Sigmoid colon (tissue), 3 donors: ENCODE results near the gene PPFIA2.

Experiments
- POLR2A ChIP-seq, 2 donors: fragments of 450-650 bp; IDR thresholded peaks; one replicate each; pipeline ENCODE4 v1.6.1; 2016; ENCODE audit warnings: antibody characterized with exemption in 2 of 2, mild to moderate bottlenecking in 2 of 2, moderate library complexity in 2 of 2
- TF ChIP-seq, protein P1 (sequence below), 4 experiments: fragments of 450-650 bp in 3 of 4; fragments of 200-600 bp in 1 of 4; IDR thresholded peaks; one replicate each; pipeline ENCODE4 v1.5.1; 2016 to 2019; ENCODE audit warnings: antibody characterized with exemption in 4 of 4, mild to moderate bottlenecking in 3 of 4, moderate library complexity in 2 of 4

GRCh38 chr12:81517296-81517695 is 241.9 kb downstream of the PPFIA2 start:
- TF ChIP-seq, protein P1, sequence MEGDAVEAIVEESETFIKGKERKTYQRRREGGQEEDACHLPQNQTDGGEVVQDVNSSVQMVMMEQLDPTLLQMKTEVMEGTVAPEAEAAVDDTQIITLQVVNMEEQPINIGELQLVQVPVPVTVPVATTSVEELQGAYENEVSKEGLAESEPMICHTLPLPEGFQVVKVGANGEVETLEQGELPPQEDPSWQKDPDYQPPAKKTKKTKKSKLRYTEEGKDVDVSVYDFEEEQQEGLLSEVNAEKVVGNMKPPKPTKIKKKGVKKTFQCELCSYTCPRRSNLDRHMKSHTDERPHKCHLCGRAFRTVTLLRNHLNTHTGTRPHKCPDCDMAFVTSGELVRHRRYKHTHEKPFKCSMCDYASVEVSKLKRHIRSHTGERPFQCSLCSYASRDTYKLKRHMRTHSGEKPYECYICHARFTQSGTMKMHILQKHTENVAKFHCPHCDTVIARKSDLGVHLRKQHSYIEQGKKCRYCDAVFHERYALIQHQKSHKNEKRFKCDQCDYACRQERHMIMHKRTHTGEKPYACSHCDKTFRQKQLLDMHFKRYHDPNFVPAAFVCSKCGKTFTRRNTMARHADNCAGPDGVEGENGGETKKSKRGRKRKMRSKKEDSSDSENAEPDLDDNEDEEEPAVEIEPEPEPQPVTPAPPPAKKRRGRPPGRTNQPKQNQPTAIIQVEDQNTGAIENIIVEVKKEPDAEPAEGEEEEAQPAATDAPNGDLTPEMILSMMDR (IDR thresholded peaks at IDR 0.05), result no peak
- no peak for TF ChIP-seq POLR2A (IDR thresholded peaks at IDR 0.05)
